HepG2 (cell line): ENCODE data around the gene RBCK1. TPM values are rescaled to one million over a fixed set of nuclear protein-coding genes. Genes with fewer than 3 reads are reported as not detected.
A peak's percentile ranks its signal among the peaks of the same experiment; 100 is the strongest.

Experiments used
- ATAD3A ChIP-seq: sonication (generic); formaldehyde crosslinking; IDR thresholded peaks from 2 replicates; pipeline ENCODE4 v1.4.0; 2020; ENCODE audit warnings: missing genetic modification reagents
- BRCA1 ChIP-seq: sonication (generic); formaldehyde crosslinking; IDR thresholded peaks from 2 replicates; pipeline ENCODE4 v1.4.0; 2020; ENCODE audit warnings: missing genetic modification reagents
- CEBPB ChIP-seq: IDR thresholded peaks from 2 replicates; pipeline ENCODE4 v1.6.1; 2011; ENCODE audit warnings: low read depth, low read length, improper control_type of control experiment, borderline replicate concordance
- HES4 ChIP-seq: sonication (generic); formaldehyde crosslinking; IDR thresholded peaks from 2 replicates; pipeline ENCODE4 v1.9.0; 2021; ENCODE audit warnings: mild to moderate bottlenecking, missing genetic modification reagents, borderline replicate concordance
- NCOA1 ChIP-seq: sonication (generic); formaldehyde crosslinking; IDR thresholded peaks from 2 replicates; pipeline ENCODE4 v1.9.0; 2021; ENCODE audit warnings: missing genetic modification reagents
- TBL1XR1 ChIP-seq: fragments of 150-350 bp; IDR thresholded peaks from 2 replicates; pipeline ENCODE4 v1.6.1; 2014; ENCODE audit warnings: borderline replicate concordance, low read length; ENCODE audit not compliant: partially characterized antibody
- ZBTB46 ChIP-seq: sonication (generic); formaldehyde crosslinking; IDR thresholded peaks from 2 replicates; pipeline ENCODE4 v1.4.0; 2020; ENCODE audit warnings: mild to moderate bottlenecking, missing genetic modification reagents, borderline replicate concordance
- ZFYVE20 ChIP-seq: sonication (generic); formaldehyde crosslinking; IDR thresholded peaks from 2 replicates; pipeline ENCODE4 v1.8.0; 2023; ENCODE audit warnings: low read depth, mild to moderate bottlenecking, moderate library complexity, missing genetic modification reagents, borderline replicate concordance
- ZNF18 ChIP-seq: sonication (generic); formaldehyde crosslinking; IDR thresholded peaks from 2 replicates; pipeline ENCODE4 v1.8.0; 2022; ENCODE audit warnings: mild to moderate bottlenecking, missing genetic modification reagents; ENCODE audit not compliant: insufficient replicate concordance
- ZNF281 ChIP-seq: sonication (generic); formaldehyde crosslinking; IDR thresholded peaks from 2 replicates; pipeline ENCODE4 v1.4.0; 2020; ENCODE audit warnings: missing genetic modification reagents, borderline replicate concordance
- ZNF530 ChIP-seq: sonication (generic); formaldehyde crosslinking; IDR thresholded peaks from 2 replicates; pipeline ENCODE4 v1.5.0; 2020; ENCODE audit warnings: low read depth, mild to moderate bottlenecking, missing genetic modification reagents
- polyA plus RNA-seq, 8 experiments: library from polyadenylated mRNA; depleted of rRNA in 3 of 8; stranded (reverse) in 7 of 8; unstranded in 1 of 8; fragments of >200 nt; fragmentation: Illumina TruSeq in 4 of 8; extraction: Trizol in 4 of 8; gene quantifications; 2 replicates each; pipeline versions ENCODE4 v1.2.1 to v1.2.3, GENCODE V29; 2011 to 2016; ENCODE audit warnings: low read depth in 4 of 8, missing spikeins in 1 of 8, mixed read lengths in 1 of 8; ENCODE audit not compliant: insufficient read depth in 1 of 8
- total RNA-seq, 5 experiments: library from RNA; depleted of rRNA; stranded (reverse); fragments of >200 nt; fragmentation: Illumina TruSeq; extraction: Trizol; gene quantifications; 2 replicates each; pipeline ENCODE4 v1.2.3, GENCODE V29; 2016; ENCODE audit warnings: low read depth in 1 of 5
- TF ChIP-seq, protein P1 (sequence below): sonication (generic); formaldehyde crosslinking; IDR thresholded peaks from 2 replicates; pipeline ENCODE4 v1.4.0; 2020; ENCODE audit warnings: mild to moderate bottlenecking, missing genetic modification reagents
- TF ChIP-seq, protein P2 (sequence below): sonication (generic); formaldehyde crosslinking; IDR thresholded peaks from 2 replicates; pipeline ENCODE4 v1.5.0; 2020; ENCODE audit warnings: missing genetic modification reagents
- TF ChIP-seq, protein P3 (sequence below): sonication (generic); formaldehyde crosslinking; IDR thresholded peaks from 2 replicates; pipeline ENCODE4 v1.8.1; 2022; ENCODE audit warnings: low read depth, mild to moderate bottlenecking, missing genetic modification reagents
- TF ChIP-seq, protein P4 (sequence below): IDR thresholded peaks from 2 replicates; pipeline ENCODE4 v1.6.1; 2012; ENCODE audit warnings: inconsistent platforms

The RBCK1 gene
- total and polyA plus RNA-seq, 2 of the 13 experiments (the other 11 are each of a cell fraction or from before 2014, with no cell fraction given), result 149 to 215 TPM

DNA sequence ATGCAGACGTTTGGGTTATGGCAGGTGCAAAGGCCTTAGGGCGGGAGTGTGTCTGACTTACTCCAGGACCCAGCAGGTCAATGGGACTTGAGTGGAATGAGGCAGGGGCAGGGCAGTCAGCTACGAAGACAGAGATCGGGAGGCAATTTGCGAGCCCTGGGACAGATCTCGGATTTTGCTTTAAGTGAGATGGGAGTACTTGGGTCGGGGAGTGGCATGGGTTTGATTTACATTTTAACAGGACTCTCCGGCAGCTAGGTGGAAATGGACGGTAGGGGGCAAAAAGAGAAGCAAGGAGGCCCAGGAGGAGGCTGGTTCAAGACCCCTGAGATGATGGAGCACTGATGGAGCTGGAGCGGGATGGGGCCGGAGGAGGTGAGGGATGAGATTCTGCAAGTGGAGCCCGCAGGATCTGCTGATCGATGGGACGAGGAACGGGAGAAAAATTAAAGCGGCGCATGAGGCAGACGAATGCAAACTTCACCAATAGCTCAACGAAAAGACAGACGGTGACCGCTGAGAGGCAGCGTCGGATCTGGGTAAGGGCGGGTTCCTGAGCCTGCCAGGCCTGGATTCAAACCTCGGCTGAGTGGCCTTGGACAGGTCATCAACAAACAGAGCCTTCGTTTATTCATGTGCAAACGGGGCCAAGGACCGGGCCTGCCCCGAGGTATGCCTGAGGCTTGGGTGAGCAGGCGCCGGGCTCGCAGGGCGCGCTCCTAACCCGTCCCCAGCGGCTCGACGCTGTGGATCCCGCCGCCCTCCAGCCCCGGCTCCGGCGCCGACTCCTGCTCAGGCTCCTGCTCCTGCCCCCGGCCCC, 756 bp upstream of the RBCK1 start (continued):
- TF ChIP-seq TBL1XR1, result peak; percentile 74
- TF ChIP-seq, protein P1, sequence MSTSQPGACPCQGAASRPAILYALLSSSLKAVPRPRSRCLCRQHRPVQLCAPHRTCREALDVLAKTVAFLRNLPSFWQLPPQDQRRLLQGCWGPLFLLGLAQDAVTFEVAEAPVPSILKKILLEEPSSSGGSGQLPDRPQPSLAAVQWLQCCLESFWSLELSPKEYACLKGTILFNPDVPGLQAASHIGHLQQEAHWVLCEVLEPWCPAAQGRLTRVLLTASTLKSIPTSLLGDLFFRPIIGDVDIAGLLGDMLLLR (CRISPR knock-in tag), result no peak; the same call in 1 of the 2 replicates
- TF ChIP-seq ZNF281 (CRISPR knock-in tag), result peak; percentile 46; the same call in 1 of the 2 replicates
- peak; percentile 90 for TF ChIP-seq BRCA1 (CRISPR knock-in tag)
- TF ChIP-seq, protein P2, sequence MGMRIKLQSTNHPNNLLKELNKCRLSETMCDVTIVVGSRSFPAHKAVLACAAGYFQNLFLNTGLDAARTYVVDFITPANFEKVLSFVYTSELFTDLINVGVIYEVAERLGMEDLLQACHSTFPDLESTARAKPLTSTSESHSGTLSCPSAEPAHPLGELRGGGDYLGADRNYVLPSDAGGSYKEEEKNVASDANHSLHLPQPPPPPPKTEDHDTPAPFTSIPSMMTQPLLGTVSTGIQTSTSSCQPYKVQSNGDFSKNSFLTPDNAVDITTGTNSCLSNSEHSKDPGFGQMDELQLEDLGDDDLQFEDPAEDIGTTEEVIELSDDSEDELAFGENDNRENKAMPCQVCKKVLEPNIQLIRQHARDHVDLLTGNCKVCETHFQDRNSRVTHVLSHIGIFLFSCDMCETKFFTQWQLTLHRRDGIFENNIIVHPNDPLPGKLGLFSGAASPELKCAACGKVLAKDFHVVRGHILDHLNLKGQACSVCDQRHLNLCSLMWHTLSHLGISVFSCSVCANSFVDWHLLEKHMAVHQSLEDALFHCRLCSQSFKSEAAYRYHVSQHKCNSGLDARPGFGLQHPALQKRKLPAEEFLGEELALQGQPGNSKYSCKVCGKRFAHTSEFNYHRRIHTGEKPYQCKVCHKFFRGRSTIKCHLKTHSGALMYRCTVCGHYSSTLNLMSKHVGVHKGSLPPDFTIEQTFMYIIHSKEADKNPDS (CRISPR knock-in tag), result no peak; the same call in 1 of the 2 replicates
- TF ChIP-seq ZBTB46, result no peak
- no peak for TF ChIP-seq CEBPB
- no peak for TF ChIP-seq NCOA1 (CRISPR knock-in tag)
- 0 out of 2 replicates have a peak, but pooled peaks have one; percentile 80 for TF ChIP-seq ZNF530 (CRISPR knock-in tag)
- TF ChIP-seq ZFYVE20 (CRISPR knock-in tag), result no peak
- TF ChIP-seq ZNF18 (CRISPR knock-in tag), result peak; percentile 83
- no peak for TF ChIP-seq HES4 (CRISPR knock-in tag)
- TF ChIP-seq, protein P3, sequence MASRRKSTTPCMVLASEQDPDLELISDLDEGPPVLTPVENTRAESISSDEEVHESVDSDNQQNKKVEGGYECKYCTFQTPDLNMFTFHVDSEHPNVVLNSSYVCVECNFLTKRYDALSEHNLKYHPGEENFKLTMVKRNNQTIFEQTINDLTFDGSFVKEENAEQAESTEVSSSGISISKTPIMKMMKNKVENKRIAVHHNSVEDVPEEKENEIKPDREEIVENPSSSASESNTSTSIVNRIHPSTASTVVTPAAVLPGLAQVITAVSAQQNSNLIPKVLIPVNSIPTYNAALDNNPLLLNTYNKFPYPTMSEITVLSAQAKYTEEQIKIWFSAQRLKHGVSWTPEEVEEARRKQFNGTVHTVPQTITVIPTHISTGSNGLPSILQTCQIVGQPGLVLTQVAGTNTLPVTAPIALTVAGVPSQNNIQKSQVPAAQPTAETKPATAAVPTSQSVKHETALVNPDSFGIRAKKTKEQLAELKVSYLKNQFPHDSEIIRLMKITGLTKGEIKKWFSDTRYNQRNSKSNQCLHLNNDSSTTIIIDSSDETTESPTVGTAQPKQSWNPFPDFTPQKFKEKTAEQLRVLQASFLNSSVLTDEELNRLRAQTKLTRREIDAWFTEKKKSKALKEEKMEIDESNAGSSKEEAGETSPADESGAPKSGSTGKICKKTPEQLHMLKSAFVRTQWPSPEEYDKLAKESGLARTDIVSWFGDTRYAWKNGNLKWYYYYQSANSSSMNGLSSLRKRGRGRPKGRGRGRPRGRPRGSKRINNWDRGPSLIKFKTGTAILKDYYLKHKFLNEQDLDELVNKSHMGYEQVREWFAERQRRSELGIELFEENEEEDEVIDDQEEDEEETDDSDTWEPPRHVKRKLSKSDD (CRISPR knock-in tag), result peak; percentile 76; the same call in 1 of the 2 replicates
- TF ChIP-seq, protein P4, sequence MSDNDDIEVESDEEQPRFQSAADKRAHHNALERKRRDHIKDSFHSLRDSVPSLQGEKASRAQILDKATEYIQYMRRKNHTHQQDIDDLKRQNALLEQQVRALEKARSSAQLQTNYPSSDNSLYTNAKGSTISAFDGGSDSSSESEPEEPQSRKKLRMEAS, result peak; percentile 56
- TF ChIP-seq ATAD3A, result no peak
